Measurements from ENCODE around the gene COQ8A.

GRCh38 chr1:227033880-227034279 lies 93.8 kb downstream of the COQ8A start:
- TF ChIP-seq CTCF (IDR thresholded peaks at IDR 0.05) (no peak), POLR2A (IDR thresholded peaks at IDR 0.05) (no peak)
